ENCODE data around the gene ATXN7L2. TPM values are rescaled to one million over a fixed set of nuclear protein-coding genes. Genes with fewer than 3 reads are reported as not detected.

Gene ATXN7L2
- total RNA-seq, 1 donor from 2014 or later: 4.9 TPM

GRCh38 chr1:109476825-109477224 is 6.9 kb upstream of the ATXN7L2 start:
- intact Hi-C loops (cut with DNase I): no loop called here
- no peak overlapping the region for H3K4me3 ChIP-seq
- no peak for DNase-seq (ENCODE audit: extremely low spot score in 2 of 2)
- no peaks in the 10 kb centered on the region for H3K27me3 ChIP-seq
- TF ChIP-seq CTCF (IDR thresholded peaks at IDR 0.05): no peak
- no peak for TF ChIP-seq POLR2AphosphoS5 (IDR thresholded peaks at IDR 0.05; ENCODE audit: insufficient read depth in 1 of 2, low read depth in 1 of 2)
- no peak for TF ChIP-seq POLR2A (IDR thresholded peaks at IDR 0.05)
- H3K27ac ChIP-seq: no peak overlapping the region
- no peaks in the 10 kb centered on the region for H3K4me1 ChIP-seq
- H3K36me3 ChIP-seq: no peaks in the 10 kb centered on the region
- no peaks in the 10 kb centered on the region for H3K9me3 ChIP-seq

- Histone ChIP-seq H3K27me3 (no peaks in the 10 kb centered on the region), H3K4me1 (peaks cover 2% of the 10 kb centered on the region), H3K27ac (no peak overlapping the region), H3K4me3 (no peak overlapping the region), H3K36me3 (no peaks in the 10 kb centered on the region), H3K9me3 (no peaks in the 10 kb centered on the region)
- DNase-seq (ENCODE audit: extremely low spot score in 2 of 2): no peak
- TF ChIP-seq POLR2A (IDR thresholded peaks at IDR 0.05): no peak
- TF ChIP-seq CTCF (IDR thresholded peaks at IDR 0.05): no peak
- no peak for TF ChIP-seq POLR2AphosphoS5 (IDR thresholded peaks at IDR 0.05; ENCODE audit: insufficient read depth in 1 of 2, low read depth in 1 of 2)
- intact Hi-C loops (cut with DNase I): no loop called here
Observed at GRCh38 chr1:109477821-109478220, 5.9 kb upstream of the ATXN7L2 start.

DNA sequence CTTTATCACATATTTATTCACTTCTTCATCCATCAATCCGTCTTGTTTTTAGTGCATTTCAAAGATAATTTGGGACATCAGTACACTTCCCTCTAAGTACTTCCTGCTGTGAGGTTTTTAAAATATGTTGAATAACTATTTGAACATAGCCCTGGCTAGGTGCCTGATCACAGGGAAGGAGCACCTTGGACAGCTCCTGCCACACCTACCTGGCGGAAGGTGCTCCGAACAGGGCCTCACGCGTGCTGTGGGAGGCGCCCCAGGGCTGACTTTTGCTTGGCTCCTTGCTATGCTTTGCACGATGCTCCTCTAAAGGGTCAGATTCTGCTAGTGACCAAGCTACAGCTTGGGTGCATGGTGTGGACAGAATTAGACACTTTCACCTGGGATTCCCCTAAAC is 4.9 kb upstream of the ATXN7L2 start:
- H3K4me3 ChIP-seq: no peak overlapping the region
- H3K9me3 ChIP-seq: no peaks in the 10 kb centered on the region
- peaks cover 8% of the 10 kb centered on the region for H3K4me1 ChIP-seq
- no peak overlapping the region for H3K27ac ChIP-seq
- no peak for DNase-seq (ENCODE audit: extremely low spot score in 2 of 2)
- no peaks in the 10 kb centered on the region for H3K27me3 ChIP-seq
- no peaks in the 10 kb centered on the region for H3K36me3 ChIP-seq
- intact Hi-C loops (cut with DNase I): no loop called here
- TF ChIP-seq CTCF (IDR thresholded peaks at IDR 0.05) (no peak), POLR2A (IDR thresholded peaks at IDR 0.05) (no peak), POLR2AphosphoS5 (IDR thresholded peaks at IDR 0.05; ENCODE audit: insufficient read depth in 1 of 2, low read depth in 1 of 2) (no peak)

GRCh38 chr1:109479311-109479710 is 4.4 kb upstream of the ATXN7L2 start:
- intact Hi-C loops (cut with DNase I): no loop called here
- TF ChIP-seq POLR2A (IDR thresholded peaks at IDR 0.05) (no peak), POLR2AphosphoS5 (IDR thresholded peaks at IDR 0.05; ENCODE audit: insufficient read depth in 1 of 2, low read depth in 1 of 2) (no peak), CTCF (IDR thresholded peaks at IDR 0.05) (no peak)
- peaks cover 10% of the 10 kb centered on the region for H3K4me1 ChIP-seq
- DNase-seq (ENCODE audit: extremely low spot score in 2 of 2): no peak
- no peaks in the 10 kb centered on the region for H3K27me3 ChIP-seq
- no peak overlapping the region for H3K4me3 ChIP-seq
- no peaks in the 10 kb centered on the region for H3K36me3 ChIP-seq
- H3K27ac ChIP-seq: no peak overlapping the region
- H3K9me3 ChIP-seq: no peaks in the 10 kb centered on the region

- intact Hi-C loops (cut with DNase I): no loop called here
- no peaks in the 10 kb centered on the region for H3K27me3 ChIP-seq
- H3K27ac ChIP-seq: no peak overlapping the region
- DNase-seq (ENCODE audit: extremely low spot score in 2 of 2): no peak
- H3K4me3 ChIP-seq: no peak overlapping the region
- TF ChIP-seq POLR2A (IDR thresholded peaks at IDR 0.05) (no peak), POLR2AphosphoS5 (IDR thresholded peaks at IDR 0.05; ENCODE audit: insufficient read depth in 1 of 2, low read depth in 1 of 2) (no peak), CTCF (IDR thresholded peaks at IDR 0.05) (no peak)
- peaks cover 16% of the 10 kb centered on the region for H3K4me1 ChIP-seq
- no peaks in the 10 kb centered on the region for H3K36me3 ChIP-seq
- H3K9me3 ChIP-seq: no peaks in the 10 kb centered on the region
Observed at GRCh38 chr1:109479901-109480300, 3.8 kb upstream of the ATXN7L2 start.
